ENCODE results near the gene ATP13A2.

The ATP13A2 gene

DNA sequence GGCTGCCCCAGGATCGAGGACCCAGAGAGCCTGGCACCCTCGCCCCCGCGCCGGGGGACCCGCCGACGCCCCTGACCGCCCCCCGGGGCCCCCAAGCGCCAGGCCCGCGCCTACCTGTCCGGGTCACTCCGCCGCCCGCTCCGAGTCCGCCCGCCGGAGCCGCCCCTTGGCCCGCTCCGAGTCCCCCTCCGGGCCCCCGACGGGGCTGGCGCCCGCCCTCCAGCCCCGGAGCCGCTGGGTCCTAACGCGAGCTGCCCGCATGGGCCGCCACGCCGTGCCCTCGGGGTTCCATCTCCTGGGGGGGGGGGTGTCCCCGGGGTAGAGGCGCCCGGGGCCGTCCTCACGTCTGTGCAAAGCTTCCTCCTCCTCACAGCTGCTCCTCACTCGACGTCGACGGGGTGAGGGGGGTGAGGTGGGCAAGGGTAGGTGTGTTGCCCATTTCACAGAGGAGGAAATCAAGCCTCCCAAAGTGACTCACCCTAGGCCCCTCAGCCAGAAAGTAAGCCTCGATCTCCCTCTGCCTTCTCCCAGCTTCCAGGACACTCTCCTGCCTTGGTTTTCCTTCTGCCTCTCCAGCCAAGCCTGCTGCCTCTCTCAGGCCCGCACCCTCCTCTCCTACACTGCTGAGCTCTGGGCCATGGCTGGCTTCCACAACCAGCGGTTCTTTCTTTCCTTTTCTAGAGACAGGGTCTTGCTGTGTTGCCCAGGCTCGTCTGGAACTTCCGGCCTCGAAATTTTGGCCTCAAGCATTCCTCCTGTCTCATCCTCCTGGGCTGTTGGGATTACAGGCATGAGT is 31.1 kb downstream of the ATP13A2 start, which contains the start of gene MFAP2:
Gene MFAP2, minus strand, starts transcription at position 148 of the 796 bp plus-strand sequence. CDS start 2,347 bp downstream, outside the sequence.
- DNase-seq (ENCODE audit: extremely low read depth in 1 of 2, low read depth in 1 of 2): no peak

GRCh38 chr1:16979475-16980327 is 32.0 kb downstream of the ATP13A2 start:
- no peak for DNase-seq (ENCODE audit: extremely low read depth in 1 of 2, low read depth in 1 of 2)

DNA sequence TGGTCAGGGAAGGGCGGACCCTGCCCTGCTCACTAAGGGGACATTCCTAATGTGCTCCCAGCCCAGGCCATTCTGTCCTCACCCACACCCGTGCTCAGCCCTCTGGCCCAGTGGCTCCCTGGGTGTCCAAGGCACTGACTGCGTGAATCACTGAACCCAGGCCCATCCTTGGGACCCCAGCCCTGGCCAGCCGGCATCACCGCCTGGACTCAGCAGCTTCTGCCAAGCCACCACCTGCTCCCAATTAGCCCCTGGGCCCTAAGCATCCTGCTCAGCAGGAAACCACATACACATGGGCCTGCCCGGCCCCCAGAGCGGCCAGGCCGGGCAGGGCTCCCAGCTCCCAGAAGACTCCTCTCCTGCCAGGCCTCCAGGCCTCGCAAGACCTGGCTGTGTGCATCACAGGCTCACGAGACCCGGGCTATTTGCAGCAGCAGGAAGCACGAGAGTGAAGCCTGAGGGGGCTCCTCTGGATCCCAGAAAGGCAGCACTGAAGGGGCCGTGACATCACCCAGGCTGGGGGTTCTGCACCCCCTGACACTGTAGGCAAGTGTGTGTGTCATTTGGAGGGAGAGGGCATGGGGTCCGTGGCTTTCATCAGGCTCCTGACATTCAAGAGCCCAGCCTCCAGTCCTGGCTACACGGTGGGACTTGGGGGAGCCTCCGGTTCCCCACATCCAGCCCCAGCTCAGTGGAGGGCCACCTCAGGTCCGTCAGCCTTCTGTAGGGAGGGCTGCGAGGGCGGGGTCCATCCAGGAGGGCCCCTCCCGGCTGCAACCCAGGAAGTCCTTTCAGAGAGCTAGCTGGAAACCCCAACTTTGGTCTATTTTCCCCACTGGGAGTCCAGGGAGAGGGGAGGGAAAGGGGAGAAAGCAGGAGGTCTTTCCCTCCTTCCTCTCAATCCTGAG is 32.9 kb downstream of the ATP13A2 start:
- DNase-seq (ENCODE audit: extremely low read depth in 1 of 2, low read depth in 1 of 2): no peak

DNA sequence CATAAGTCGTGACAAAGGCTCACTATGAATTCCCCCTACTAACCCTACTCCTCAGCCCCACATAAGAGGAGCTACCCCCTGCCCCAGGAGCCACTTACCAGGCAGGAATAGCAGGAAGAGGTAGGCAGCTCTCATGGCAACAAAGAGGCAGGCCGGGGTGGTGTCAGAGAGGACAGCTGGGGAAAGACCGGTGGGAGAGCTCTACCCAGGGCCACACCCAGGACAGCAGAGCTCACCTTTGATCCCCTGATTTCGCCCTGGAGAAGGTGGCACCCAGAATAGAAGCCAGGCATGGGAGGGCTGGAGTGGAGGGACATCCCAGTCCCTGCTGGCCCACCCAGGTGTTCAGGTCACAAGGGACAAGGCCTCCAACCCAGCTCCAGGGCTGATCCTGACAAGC is 33.6 kb downstream of the ATP13A2 start:
- no peak for DNase-seq (ENCODE audit: extremely low read depth in 1 of 2, low read depth in 1 of 2)

- no peak for DNase-seq (ENCODE audit: extremely low read depth in 1 of 2, low read depth in 1 of 2)
Observed at GRCh38 chr1:16977377-16977776, 34.4 kb downstream of the ATP13A2 start.

- no peak for DNase-seq (ENCODE audit: extremely low read depth in 1 of 2, low read depth in 1 of 2)
Observed at GRCh38 chr1:16976966-16977365, 34.8 kb downstream of the ATP13A2 start.

DNA sequence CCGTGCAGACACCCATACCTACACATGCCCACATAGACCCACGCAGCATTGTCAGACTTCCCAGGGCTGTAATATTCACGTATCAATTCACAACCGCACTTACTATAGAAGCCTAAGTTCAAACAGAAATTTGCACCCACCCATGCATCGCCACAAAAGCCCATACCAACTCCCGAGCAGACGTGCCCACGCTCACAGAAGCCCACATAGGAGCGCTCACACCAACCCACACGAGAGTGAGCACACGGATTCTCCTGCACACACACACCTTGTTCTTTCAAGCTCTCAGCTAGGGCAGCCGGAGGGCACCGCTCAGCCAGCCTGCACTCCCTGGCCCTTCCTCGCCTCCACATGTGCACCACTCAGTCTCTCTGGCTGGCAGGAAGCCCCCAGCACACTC is 35.9 kb downstream of the ATP13A2 start:
- DNase-seq (ENCODE audit: extremely low read depth in 1 of 2, low read depth in 1 of 2): no peak

GRCh38 chr1:16975211-16975610 is 36.5 kb downstream of the ATP13A2 start:
- DNase-seq (ENCODE audit: extremely low read depth in 1 of 2, low read depth in 1 of 2): no peak

DNA sequence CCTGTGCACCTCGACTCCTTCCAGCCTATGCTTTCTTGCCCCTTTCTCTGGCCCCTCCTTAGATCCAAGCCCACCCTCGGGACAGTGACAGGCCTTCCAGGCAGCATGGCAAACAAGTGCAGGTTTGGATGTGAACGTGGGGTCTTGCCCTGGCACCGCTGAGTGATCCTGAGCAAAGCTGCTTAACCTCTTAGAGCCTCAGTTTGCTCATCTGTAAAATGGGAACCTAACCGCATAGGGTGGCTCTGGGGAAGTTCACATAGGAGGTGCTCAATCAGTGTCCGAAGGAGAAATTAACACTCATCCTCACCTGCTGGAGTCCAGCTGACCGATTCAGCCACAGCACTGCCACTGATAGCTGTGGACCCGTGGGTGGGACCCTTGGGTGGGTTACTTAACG is 38.5 kb downstream of the ATP13A2 start:
- no peak for DNase-seq (ENCODE audit: extremely low read depth in 1 of 2, low read depth in 1 of 2)

GRCh38 chr1:16972189-16972895 is 39.4 kb downstream of the ATP13A2 start:
- DNase-seq (ENCODE audit: extremely low read depth in 1 of 2, low read depth in 1 of 2): no peak

- DNase-seq (ENCODE audit: extremely low read depth in 1 of 2, low read depth in 1 of 2): no peak
Observed at GRCh38 chr1:16971341-16972188, 40.2 kb downstream of the ATP13A2 start.

DNA sequence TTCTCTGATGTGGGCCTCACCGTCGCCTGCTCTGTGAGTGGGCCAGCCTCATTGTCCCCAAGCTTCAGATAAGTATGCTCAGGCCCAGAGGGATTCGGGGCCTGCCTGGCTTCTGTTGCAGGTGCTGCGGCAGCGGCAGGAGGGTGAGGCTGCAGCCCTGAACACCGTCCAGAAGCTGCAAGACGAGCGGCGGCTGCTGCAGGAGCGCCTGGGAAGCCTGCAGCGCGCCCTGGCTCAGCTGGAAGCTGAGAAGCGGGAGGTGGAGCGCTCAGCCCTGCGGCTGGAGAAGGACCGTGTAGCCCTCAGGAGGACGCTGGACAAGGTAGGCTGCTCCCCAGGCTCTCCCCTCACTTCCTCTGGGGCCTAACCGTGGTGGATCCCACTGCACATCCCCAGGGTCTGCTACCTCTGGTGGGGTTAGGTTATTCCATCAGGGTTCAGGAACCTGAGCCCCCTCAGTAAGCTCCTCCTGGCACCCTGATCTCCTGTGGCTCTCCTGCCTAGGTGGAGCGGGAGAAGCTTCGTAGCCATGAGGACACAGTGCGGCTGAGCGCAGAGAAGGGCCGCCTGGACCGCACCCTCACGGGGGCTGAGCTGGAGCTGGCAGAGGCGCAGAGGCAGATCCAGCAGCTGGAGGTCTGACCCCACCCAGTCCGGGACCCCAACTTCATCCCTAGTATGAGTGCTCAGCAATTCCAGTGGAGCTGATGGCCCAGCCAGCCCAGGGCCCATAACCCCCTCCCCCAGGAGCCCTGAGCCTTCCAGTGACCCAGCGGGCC is 41.4 kb downstream of the ATP13A2 start:
- no peak for DNase-seq (ENCODE audit: extremely low read depth in 1 of 2, low read depth in 1 of 2)

DNA sequence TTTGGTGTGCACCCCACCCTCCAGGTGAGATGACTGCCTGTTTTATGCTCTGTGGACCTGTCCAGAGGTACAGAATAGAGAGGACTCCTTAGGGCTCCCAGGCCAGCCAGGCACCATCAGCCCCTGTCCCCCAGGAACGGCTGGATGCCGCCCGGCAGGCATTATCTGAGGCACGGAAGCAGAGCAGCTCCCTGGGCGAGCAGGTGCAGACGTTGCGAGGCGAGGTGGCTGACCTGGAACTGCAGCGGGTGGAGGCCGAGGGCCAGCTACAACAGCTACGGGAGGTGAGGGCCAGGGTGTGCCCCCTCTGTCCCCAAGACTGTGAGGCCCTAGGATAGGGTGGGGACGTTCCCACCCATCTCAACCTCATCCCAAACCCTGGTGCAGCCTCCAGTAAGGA is 42.1 kb downstream of the ATP13A2 start:
- DNase-seq (ENCODE audit: extremely low read depth in 1 of 2, low read depth in 1 of 2): no peak

DNA sequence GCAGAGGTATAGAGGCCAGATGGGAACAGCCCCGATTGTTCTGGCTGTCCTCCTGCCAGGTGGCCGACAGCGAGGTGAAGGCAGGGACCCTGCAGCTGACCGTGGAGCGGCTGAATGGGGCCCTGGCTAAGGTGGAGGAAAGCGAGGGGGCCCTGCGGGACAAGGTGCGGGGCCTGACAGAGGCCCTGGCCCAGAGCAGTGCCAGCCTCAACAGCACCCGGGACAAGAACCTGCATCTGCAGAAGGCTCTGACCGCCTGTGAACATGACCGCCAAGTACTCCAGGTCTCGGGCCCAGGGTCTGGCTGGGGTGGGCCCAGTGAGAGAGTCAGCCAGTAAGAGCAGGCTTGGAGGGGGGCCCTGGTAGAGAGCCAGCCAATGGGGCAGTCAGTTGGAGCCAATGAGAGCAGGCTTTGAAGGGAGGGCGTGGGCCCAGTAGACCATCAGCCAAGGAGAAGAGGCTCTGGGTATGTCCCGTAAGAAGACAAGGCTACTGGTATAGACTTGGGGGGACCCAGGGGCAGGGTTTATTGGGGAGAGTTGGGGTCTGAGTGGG is 42.6 kb downstream of the ATP13A2 start:
- no peak for DNase-seq (ENCODE audit: extremely low read depth in 1 of 2, low read depth in 1 of 2)

- DNase-seq (ENCODE audit: extremely low read depth in 1 of 2, low read depth in 1 of 2): no peak
Observed at GRCh38 chr1:16968372-16968771, 43.4 kb downstream of the ATP13A2 start.

GRCh38 chr1:16967962-16968361 is 43.8 kb downstream of the ATP13A2 start:
- DNase-seq (ENCODE audit: extremely low read depth in 1 of 2, low read depth in 1 of 2): no peak

DNA sequence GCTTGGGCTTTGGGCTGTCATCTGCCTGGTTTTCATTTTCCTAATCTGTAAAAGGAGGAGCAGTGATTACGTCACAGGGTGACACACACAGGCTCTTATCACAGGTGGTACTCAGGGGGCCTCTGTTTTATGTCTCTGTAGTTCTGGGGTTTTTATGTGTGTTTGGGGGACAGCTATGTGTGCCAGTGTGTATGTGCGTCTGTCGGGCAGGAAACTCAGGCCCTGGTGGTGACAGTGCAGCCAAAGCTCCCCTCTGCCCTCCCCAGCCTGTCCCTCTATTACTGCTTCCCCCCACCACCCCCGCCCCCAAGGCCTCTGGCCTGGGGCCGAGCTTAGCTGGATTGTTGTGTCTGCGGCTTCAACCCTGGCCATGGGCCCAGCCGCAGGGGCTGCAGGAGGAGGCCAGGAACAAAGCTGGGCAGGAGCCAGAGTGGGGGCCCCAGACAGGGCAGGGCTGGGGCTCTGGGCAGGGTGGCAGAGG is 44.6 kb downstream of the ATP13A2 start:
- DNase-seq (ENCODE audit: extremely low read depth in 1 of 2, low read depth in 1 of 2): no peak

DNA sequence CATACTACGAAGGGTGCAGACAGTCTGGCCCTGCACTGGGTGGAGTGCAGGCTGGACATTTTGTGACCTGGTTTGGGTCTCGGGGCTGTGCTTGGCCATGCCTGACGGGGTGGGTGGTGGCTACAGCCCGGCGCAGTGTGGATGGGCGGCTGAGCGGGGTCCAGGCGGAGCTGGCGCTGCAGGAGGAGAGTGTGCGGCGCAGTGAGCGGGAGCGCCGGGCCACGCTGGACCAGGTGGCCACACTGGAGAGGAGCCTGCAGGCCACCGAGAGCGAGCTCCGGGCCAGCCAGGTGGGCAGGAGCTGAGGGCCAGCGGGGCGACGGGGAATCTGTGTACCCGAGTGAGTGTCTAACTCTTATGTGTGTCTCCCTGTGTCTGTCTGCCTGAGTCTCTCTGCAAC is 45.4 kb downstream of the ATP13A2 start:
- no peak for DNase-seq (ENCODE audit: extremely low read depth in 1 of 2, low read depth in 1 of 2)

Data from stimulated activated CD8-positive, alpha-beta memory T cell treated with anti-CD3 and anti-CD28 coated beads, Interleukin-7, amount 100 ng/mL, for 48 hours (primary cell).